Activated CD4-positive, alpha-beta T cell treated with anti-CD3 and anti-CD28 coated beads, Interleukin-2, amount 10 ng/mL, durations not matched to agents 7 days and 5 days (primary cell): Measurements from ENCODE around the gene SDHB. TPM values are rescaled to one million over a fixed set of nuclear protein-coding genes. Genes with fewer than 3 reads are reported as not detected.
A peak's percentile ranks its signal among the peaks of the same experiment; 100 is the strongest.

ENCODE experiments used
- CTCF ChIA-PET: fragments of 350-600 bp; sonication (Branson Sonifier 250); formaldehyde crosslinking; loops from one replicate; lab custom pipeline; 2021; ENCODE audit warnings: antibody characterized with exemption; lab: Charles Lee
- POLR2A ChIA-PET: fragments of 350-600 bp; sonication (Branson Sonifier 250); formaldehyde crosslinking; loops from one replicate; lab custom pipeline; 2021; ENCODE audit warnings: antibody characterized with exemption; lab: Charles Lee
- DNase-seq: peaks from one replicate; pipeline ENCODE4 v3.0.0-alpha.2; 2020
- H3K27ac Mint-ChIP-seq: one replicate; pipeline ENCODE4 v1.8.0; 2021; ENCODE audit warnings: mild to moderate bottlenecking, moderate library complexity, mixed read lengths
- H3K27me3 Mint-ChIP-seq: one replicate; pipeline ENCODE4 v1.8.0; 2021; ENCODE audit warnings: mixed read lengths
- H3K36me3 Mint-ChIP-seq: one replicate; pipeline ENCODE4 v1.8.0; 2021; ENCODE audit warnings: low read depth, mixed read lengths
- H3K4me1 Mint-ChIP-seq: one replicate; pipeline ENCODE4 v1.8.0; 2021; ENCODE audit warnings: mixed read lengths
- H3K4me3 Mint-ChIP-seq: one replicate; pipeline ENCODE4 v1.8.0; 2021; ENCODE audit warnings: mild to moderate bottlenecking, moderate library complexity, mixed read lengths
- H3K9me3 Mint-ChIP-seq: one replicate; pipeline ENCODE4 v1.8.0; 2021; ENCODE audit warnings: mixed read lengths
- total RNA-seq, 2 experiments: library from RNA; stranded (reverse); gene quantifications; one replicate each; pipeline ENCODE4 v1.2.3, GENCODE V29; 2021

The SDHB gene
- total RNA-seq, 2 experiments from 2014 or later = 77.7 to 82.8 TPM

GRCh38 chr1:17089506-17089905 lies 35.7 kb upstream of the SDHB start:
- CTCF ChIA-PET = interaction anchor here (0.6 to 1.6 kb wide), 2 partner anchors 14 to 123 kb away, joined by 3 to 4 read pairs; no protein-coding TSS in a partner anchor
- POLR2A ChIA-PET = no interaction called here

GRCh38 chr1:17086751-17087150 lies 32.9 kb upstream of the SDHB start:
- Mint-ChIP-seq H3K4me3 (no peak overlapping the region), H3K4me1 (no peaks in the 10 kb centered on the region), H3K9me3 (no peaks in the 10 kb centered on the region), H3K27me3 (no peaks in the 10 kb centered on the region), H3K27ac (no peak overlapping the region), H3K36me3 (no peaks in the 10 kb centered on the region)
- DNase-seq = no peak
- ChIA-PET POLR2A (no interaction called here), CTCF (interaction anchor here (0.6 kb wide), 1 partner anchor 29 kb away, joined by 3 read pairs; no protein-coding TSS in a partner anchor)

More at GRCh38 chr1:17089506-17089905, 35.7 kb upstream of the SDHB start:
- Mint-ChIP-seq H3K9me3 (no peaks in the 10 kb centered on the region), H3K36me3 (no peaks in the 10 kb centered on the region), H3K27me3 (no peaks in the 10 kb centered on the region), H3K27ac (no peak overlapping the region), H3K4me3 (no peak overlapping the region), H3K4me1 (no peaks in the 10 kb centered on the region)
- DNase-seq = no peak

DNA sequence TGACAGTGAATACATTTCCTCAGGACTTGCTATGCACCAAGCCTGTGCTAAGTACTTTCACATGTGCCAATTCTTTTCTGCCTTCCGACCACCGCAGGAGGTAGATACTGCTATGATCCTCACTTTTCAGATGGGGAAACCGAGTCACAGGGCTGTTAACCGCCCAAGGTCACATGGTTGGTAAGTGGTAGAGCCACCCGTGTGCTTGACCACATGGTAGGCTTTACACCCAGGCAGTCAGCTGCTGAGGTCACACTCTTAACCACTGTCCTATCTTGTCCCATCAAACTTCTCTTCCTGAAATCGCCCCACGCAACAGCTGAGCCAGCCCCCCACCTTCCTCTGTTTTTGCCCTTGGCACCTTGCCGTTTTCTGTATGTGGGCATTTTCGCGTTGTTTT lies 31.0 kb upstream of the SDHB start:
- H3K27me3 Mint-ChIP-seq = no peaks in the 10 kb centered on the region
- no peaks in the 10 kb centered on the region for H3K9me3 Mint-ChIP-seq
- ChIA-PET CTCF (no interaction called here), POLR2A (no interaction called here)
- H3K4me1 Mint-ChIP-seq = no peaks in the 10 kb centered on the region
- H3K4me3 Mint-ChIP-seq = no peak overlapping the region
- H3K27ac Mint-ChIP-seq = no peak overlapping the region
- no peaks in the 10 kb centered on the region for H3K36me3 Mint-ChIP-seq
- no peak for DNase-seq

DNA sequence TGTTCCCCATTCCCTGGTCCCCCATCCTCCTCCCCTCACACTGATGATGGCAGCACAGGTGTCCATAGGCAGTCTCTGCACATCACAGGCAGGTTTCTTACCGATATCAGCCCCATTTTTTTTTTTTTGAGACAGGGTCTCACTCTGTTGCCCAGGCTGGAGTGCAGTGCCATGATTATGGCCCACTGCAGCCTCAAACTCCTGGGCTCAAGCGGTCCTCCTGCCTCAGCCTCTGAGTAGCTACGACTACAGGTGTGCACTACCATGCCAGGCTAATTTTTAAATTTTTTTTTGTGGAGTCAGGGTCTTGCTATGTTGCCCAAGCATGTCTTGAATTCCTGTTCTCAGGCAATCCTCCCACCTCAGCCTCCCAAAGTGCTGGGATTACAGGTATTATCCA lies 28.9 kb upstream of the SDHB start:
- no peaks in the 10 kb centered on the region for H3K36me3 Mint-ChIP-seq
- ChIA-PET CTCF (no interaction called here), POLR2A (no interaction called here)
- H3K4me1 Mint-ChIP-seq = no peaks in the 10 kb centered on the region
- no peaks in the 10 kb centered on the region for H3K9me3 Mint-ChIP-seq
- H3K4me3 Mint-ChIP-seq = no peak overlapping the region
- DNase-seq = no peak
- H3K27me3 Mint-ChIP-seq = no peaks in the 10 kb centered on the region
- H3K27ac Mint-ChIP-seq = no peak overlapping the region

GRCh38 chr1:17081439-17081838 lies 27.6 kb upstream of the SDHB start:
- Mint-ChIP-seq H3K9me3 (no peaks in the 10 kb centered on the region), H3K36me3 (no peaks in the 10 kb centered on the region), H3K27me3 (no peaks in the 10 kb centered on the region), H3K4me3 (no peak overlapping the region), H3K27ac (no peak overlapping the region), H3K4me1 (no peaks in the 10 kb centered on the region)
- ChIA-PET POLR2A (no interaction called here), CTCF (no interaction called here)
- no peak for DNase-seq

DNA sequence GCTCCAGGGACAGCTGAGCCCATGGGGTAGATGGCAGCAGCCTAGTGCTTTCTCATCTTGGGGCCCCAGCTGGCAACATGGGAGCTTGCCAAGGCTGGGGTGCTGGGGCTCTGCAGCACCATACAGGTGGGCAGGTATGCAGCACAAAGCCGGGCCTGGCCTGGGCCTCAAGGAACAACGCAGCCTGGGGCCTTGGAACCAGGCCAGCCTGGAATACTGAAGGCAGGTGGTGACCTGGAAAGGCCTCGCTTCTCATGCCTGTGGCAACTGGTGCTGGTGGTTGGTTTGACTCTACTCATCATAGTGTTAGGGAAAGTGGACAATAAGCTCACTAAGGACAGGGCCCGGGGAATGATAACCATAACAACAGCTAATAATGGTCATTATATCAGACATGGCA lies 27.0 kb upstream of the SDHB start:
- no peaks in the 10 kb centered on the region for H3K4me1 Mint-ChIP-seq
- H3K27ac Mint-ChIP-seq = no peak overlapping the region
- no peak for DNase-seq
- H3K9me3 Mint-ChIP-seq = no peaks in the 10 kb centered on the region
- ChIA-PET CTCF (interaction anchor here (1.2 kb wide), 1 partner anchor 159 kb away, joined by 3 read pairs; no protein-coding TSS in a partner anchor), POLR2A (no interaction called here)
- no peaks in the 10 kb centered on the region for H3K27me3 Mint-ChIP-seq
- no peak overlapping the region for H3K4me3 Mint-ChIP-seq
- H3K36me3 Mint-ChIP-seq = no peaks in the 10 kb centered on the region

DNA sequence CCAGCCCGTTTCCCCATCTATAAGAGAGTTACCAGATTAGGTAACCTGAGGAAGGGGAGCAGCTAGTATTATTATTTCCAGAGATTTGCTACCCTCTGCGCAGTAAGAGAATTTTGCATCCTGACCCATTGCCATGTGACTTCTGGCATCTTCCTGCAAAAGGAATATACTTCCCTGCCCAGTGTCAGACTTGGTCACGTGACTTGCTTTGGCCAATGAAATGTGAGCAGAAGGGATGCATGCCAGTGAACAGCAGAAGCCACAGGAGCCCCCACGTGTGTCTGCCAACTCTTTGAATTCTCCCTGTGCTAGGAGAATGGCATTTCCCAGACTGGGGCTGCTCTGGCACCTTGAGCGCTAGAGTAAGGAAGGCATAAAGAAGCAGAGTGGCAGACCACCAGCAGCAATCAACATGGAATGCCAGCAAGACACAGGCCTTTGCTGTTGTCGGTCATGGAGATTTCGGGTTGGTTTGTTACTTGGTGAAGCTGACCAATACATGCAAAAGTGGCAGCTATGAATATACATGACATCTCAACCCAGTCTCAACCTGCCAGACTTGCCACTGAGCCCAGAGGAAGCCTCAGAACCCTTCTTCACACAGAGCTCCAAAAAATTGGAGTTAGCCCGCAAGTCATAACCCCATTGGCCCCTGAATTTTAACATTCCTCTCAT lies 26.4 kb upstream of the SDHB start:
- Mint-ChIP-seq H3K27me3 (no peaks in the 10 kb centered on the region), H3K9me3 (no peaks in the 10 kb centered on the region), H3K4me3 (no peak overlapping the region), H3K4me1 (peaks cover 4% of the 10 kb centered on the region), H3K36me3 (no peaks in the 10 kb centered on the region), H3K27ac (no peak overlapping the region)
- ChIA-PET CTCF (interaction anchor here (1.2 kb wide), 1 partner anchor 160 kb away, joined by 3 read pairs; no protein-coding TSS in a partner anchor), POLR2A (no interaction called here)
- DNase-seq = no peak

DNA sequence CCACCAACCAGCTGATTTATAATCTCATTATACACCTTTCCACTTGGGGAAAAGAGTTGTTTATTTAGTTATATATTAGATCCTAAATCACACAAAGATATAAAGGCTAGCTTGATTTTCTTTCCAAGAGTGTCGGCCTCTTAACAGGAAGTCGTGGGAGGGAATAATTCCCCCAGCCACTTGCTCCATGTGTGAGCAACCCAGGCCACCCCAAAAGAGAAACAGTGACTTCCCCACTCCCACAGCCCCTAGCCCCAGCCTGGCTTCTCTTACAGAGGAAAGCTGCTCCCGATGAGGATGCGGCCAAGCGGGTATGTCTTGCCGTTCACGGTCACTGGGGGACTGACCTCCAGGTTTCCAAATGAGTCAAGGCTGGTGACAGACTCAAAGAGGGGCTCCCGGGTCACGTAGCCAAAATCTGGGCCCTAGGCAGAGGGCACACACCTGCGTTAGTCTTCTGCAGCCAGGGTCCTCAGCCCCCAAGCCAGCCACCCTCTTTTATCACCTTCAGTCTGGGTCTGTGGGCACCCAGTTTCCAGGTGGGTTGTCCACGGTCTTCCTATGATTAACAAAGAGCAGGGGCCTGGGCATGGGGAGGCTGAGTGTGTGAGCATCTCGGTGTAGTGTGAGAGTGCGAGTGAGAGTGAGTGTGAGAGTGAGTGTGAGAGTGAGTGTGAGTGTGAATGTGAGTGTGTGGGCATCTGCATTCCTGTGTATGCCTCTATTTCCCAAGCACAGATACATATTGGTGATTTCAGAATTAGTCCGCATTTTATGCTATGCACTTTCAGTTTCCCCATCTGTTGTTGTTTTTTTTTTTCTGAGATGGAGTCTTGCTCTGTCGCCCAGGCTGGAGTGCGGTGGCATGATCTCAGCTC lies 25.4 kb upstream of the SDHB start:
- no peak for DNase-seq
- Mint-ChIP-seq H3K27me3 (no peaks in the 10 kb centered on the region), H3K4me1 (peaks cover 4% of the 10 kb centered on the region), H3K4me3 (no peak overlapping the region), H3K9me3 (no peaks in the 10 kb centered on the region), H3K36me3 (no peaks in the 10 kb centered on the region), H3K27ac (no peak overlapping the region)
- ChIA-PET POLR2A (no interaction called here), CTCF (no interaction called here)

GRCh38 chr1:17075470-17076255 lies 21.8 kb upstream of the SDHB start:
- H3K4me1 Mint-ChIP-seq = peaks cover 4% of the 10 kb centered on the region
- no peaks in the 10 kb centered on the region for H3K27me3 Mint-ChIP-seq
- no peaks in the 10 kb centered on the region for H3K9me3 Mint-ChIP-seq
- no peaks in the 10 kb centered on the region for H3K36me3 Mint-ChIP-seq
- no peak overlapping the region for H3K4me3 Mint-ChIP-seq
- no peak overlapping the region for H3K27ac Mint-ChIP-seq
- ChIA-PET CTCF (interaction anchor here (0.8 to 2.2 kb wide), 10 partner anchors 12 to 429 kb away, joined by 3 to 16 read pairs (median 4); partner anchors contain the start of gene SDHB), POLR2A (no interaction called here)
- peak; percentile 57 for DNase-seq

DNA sequence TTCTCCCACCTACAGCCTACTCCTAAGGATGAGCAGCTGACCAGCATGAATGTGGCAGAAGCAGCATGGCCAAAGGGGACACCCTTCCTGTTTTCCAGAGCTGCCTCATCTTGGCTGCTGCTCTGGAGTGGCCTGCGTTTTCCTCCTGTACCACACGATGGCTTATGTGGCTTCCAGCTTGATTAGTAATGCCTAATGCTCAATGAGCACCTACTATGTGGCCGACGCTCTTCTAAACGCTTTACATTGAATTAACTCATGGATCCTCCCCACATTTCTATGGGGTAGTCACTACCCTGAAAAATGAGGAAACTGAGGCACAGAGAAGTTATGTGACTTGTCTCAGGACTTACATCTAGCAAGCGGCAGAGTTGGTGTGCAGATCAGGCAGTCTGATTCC lies 18.0 kb upstream of the SDHB start:
- H3K9me3 Mint-ChIP-seq = no peaks in the 10 kb centered on the region
- CTCF ChIA-PET = no interaction called here

GRCh38 chr1:17070163-17070525 lies 16.3 kb upstream of the SDHB start:
- ChIA-PET CTCF (no interaction called here), POLR2A (no interaction called here)
- no peak overlapping the region for H3K4me3 Mint-ChIP-seq
- H3K27ac Mint-ChIP-seq = no peak overlapping the region
- H3K36me3 Mint-ChIP-seq = no peaks in the 10 kb centered on the region
- H3K27me3 Mint-ChIP-seq = no peaks in the 10 kb centered on the region
- DNase-seq = no peak
- no peaks in the 10 kb centered on the region for H3K9me3 Mint-ChIP-seq
- peaks cover 3% of the 10 kb centered on the region for H3K4me1 Mint-ChIP-seq

More for the DNA sequence above, 18.0 kb upstream of the SDHB start:
- Mint-ChIP-seq H3K36me3 (no peaks in the 10 kb centered on the region), H3K4me1 (peaks cover 5% of the 10 kb centered on the region), H3K27ac (no peak overlapping the region), H3K4me3 (no peak overlapping the region), H3K27me3 (no peaks in the 10 kb centered on the region)
- POLR2A ChIA-PET = no interaction called here
- DNase-seq = no peak

GRCh38 chr1:17069452-17070162 lies 15.8 kb upstream of the SDHB start:
- DNase-seq = no peak
- Mint-ChIP-seq H3K9me3 (no peaks in the 10 kb centered on the region), H3K27me3 (no peaks in the 10 kb centered on the region), H3K36me3 (no peaks in the 10 kb centered on the region), H3K4me3 (no peak overlapping the region), H3K27ac (no peak overlapping the region), H3K4me1 (peaks cover 3% of the 10 kb centered on the region)
- POLR2A ChIA-PET = no interaction called here
- CTCF ChIA-PET = no interaction called here
